Measurements from ENCODE around the gene ABLIM3. TPM values are rescaled to one million over a fixed set of nuclear protein-coding genes. Genes with fewer than 3 reads are reported as not detected.

The ABLIM3 gene
- total RNA-seq, 1 experiment from 2014 or later = 70.9 TPM

DNA sequence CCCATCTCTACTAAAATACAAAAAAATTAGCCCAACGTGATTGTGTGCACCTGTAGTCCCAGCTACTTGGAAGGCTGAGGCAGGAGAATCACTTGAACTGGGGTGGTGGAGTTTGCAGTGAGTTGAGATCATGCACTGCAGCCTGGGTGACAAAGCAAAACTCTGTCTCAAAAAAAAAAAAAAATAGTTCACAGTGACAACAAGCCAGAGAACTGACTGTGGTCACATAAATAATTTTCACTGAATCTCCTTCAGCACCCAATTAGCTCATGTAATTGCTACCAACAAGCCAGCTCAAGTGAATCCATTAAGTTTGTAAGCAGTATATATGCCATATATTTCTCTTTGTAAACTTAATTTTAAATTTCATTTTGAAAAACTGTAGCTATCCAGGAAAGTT lies 115.8 kb downstream of the ABLIM3 start:
- Mint-ChIP-seq H3K36me3 (ENCODE audit: insufficient read depth, unreplicated experiment) (peaks cover 53% of the 10 kb centered on the region), H3K27me3 (ENCODE audit: unreplicated experiment) (no peaks in the 10 kb centered on the region), H3K4me1 (ENCODE audit: low read depth, unreplicated experiment) (no peaks in the 10 kb centered on the region), H3K27ac (ENCODE audit: unreplicated experiment) (no peak overlapping the region), H3K9me3 (ENCODE audit: low read depth, unreplicated experiment) (no peaks in the 10 kb centered on the region), H3K4me3 (ENCODE audit: low read depth, unreplicated experiment) (no peak overlapping the region)
- BruUV-seq (replicated peaks) = no TSS peak
- intact Hi-C loops (cut with micrococcal nuclease; ENCODE audit: unreplicated experiment) = no loop called here
- CTCF ChIA-PET = interaction anchor here (0.7 to 0.8 kb wide), 2 partner anchors 9 to 86 kb away, joined by 4 read pairs; no protein-coding TSS in a partner anchor
- TF ChIP-seq, protein P1, sequence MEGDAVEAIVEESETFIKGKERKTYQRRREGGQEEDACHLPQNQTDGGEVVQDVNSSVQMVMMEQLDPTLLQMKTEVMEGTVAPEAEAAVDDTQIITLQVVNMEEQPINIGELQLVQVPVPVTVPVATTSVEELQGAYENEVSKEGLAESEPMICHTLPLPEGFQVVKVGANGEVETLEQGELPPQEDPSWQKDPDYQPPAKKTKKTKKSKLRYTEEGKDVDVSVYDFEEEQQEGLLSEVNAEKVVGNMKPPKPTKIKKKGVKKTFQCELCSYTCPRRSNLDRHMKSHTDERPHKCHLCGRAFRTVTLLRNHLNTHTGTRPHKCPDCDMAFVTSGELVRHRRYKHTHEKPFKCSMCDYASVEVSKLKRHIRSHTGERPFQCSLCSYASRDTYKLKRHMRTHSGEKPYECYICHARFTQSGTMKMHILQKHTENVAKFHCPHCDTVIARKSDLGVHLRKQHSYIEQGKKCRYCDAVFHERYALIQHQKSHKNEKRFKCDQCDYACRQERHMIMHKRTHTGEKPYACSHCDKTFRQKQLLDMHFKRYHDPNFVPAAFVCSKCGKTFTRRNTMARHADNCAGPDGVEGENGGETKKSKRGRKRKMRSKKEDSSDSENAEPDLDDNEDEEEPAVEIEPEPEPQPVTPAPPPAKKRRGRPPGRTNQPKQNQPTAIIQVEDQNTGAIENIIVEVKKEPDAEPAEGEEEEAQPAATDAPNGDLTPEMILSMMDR (IDR thresholded peaks at IDR 0.05; ENCODE audit: unreplicated experiment) = no peak
- no peak for DNase-seq

DNA sequence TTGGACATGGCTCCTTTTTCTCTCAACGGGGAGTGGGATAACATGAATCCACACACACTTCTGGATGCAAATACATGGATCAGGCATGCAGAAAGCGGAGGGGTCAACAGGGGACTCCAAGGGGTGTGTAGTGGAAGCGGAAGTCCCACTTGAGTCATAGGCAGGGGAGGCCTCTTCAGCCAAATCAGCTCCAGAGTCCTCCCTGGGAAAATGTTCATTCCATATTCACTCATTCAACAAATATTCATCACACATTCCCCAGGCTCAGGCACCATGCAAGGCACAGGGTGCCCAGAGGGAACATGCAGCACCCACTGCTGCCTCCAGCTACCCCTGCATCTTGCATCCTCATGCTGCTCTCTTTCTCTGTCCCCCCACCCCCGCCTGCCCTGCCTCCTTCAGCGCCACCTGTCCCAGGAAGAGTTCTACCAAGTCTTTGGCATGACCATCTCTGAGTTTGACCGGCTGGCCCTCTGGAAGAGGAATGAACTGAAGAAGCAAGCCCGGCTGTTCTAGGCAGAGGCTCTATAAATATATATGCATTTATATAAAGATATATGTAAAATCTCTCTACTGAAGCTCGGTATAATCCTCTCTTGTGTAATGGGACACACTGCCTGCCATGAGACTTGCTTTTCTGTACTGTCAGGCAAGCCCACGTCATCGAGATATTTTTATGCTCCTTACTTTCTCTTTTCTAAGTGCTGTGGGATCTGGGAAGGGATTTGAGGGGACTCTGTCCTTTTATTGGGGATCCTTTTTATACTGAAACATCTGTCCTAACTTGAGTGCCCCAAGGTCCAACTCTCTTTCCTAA lies 116.8 kb downstream of the ABLIM3 start:
- TF ChIP-seq, protein P1 (IDR thresholded peaks at IDR 0.05; ENCODE audit: unreplicated experiment) = no peak
- DNase-seq = no peak
- no TSS peak for BruUV-seq (replicated peaks)
- no peak overlapping the region for H3K4me3 Mint-ChIP-seq (ENCODE audit: low read depth, unreplicated experiment)
- peaks cover 45% of the 10 kb centered on the region for H3K36me3 Mint-ChIP-seq (ENCODE audit: insufficient read depth, unreplicated experiment)
- no peak overlapping the region for H3K27ac Mint-ChIP-seq (ENCODE audit: unreplicated experiment)
- H3K9me3 Mint-ChIP-seq (ENCODE audit: low read depth, unreplicated experiment) = no peaks in the 10 kb centered on the region
- CTCF ChIA-PET = interaction anchor here (0.7 to 0.8 kb wide), 2 partner anchors 8 to 85 kb away, joined by 4 read pairs; no protein-coding TSS in a partner anchor
- intact Hi-C loops (cut with micrococcal nuclease; ENCODE audit: unreplicated experiment) = no loop called here
- H3K4me1 Mint-ChIP-seq (ENCODE audit: low read depth, unreplicated experiment) = no peaks in the 10 kb centered on the region
- H3K27me3 Mint-ChIP-seq (ENCODE audit: unreplicated experiment) = no peaks in the 10 kb centered on the region

DNA sequence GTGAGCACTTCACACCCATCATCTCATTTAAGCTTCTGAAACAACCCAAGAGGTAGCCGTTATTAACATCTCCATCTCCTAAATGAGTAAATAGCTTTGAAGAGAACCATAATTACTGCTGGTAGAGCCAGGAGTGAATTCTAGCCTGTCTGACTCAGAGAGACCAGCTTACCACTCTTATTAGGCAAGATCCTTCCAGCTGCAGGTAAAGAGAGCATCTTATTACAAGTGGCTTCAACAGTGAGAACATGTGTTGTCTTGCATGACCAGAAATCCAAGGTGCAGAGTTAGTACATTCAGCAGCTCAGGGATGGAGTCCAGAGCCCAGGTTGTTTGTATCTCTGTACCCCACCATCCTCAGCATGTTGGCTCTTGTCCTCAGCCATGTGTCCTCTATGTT lies 119.5 kb downstream of the ABLIM3 start:
- Mint-ChIP-seq H3K4me3 (ENCODE audit: low read depth, unreplicated experiment) (no peak overlapping the region), H3K27ac (ENCODE audit: unreplicated experiment) (no peak overlapping the region), H3K4me1 (ENCODE audit: low read depth, unreplicated experiment) (peaks cover 11% of the 10 kb centered on the region), H3K27me3 (ENCODE audit: unreplicated experiment) (no peaks in the 10 kb centered on the region), H3K36me3 (ENCODE audit: insufficient read depth, unreplicated experiment) (peaks cover 31% of the 10 kb centered on the region), H3K9me3 (ENCODE audit: low read depth, unreplicated experiment) (no peaks in the 10 kb centered on the region)
- intact Hi-C loops (cut with micrococcal nuclease; ENCODE audit: unreplicated experiment) = loop anchor here (10.0 kb wide), 2 partner anchors 226 to 304 kb away; no protein-coding TSS in a partner anchor
- TF ChIP-seq, protein P1 (IDR thresholded peaks at IDR 0.05; ENCODE audit: unreplicated experiment) = no peak
- CTCF ChIA-PET = no interaction called here
- no TSS peak for BruUV-seq (replicated peaks)
- DNase-seq = no peak

DNA sequence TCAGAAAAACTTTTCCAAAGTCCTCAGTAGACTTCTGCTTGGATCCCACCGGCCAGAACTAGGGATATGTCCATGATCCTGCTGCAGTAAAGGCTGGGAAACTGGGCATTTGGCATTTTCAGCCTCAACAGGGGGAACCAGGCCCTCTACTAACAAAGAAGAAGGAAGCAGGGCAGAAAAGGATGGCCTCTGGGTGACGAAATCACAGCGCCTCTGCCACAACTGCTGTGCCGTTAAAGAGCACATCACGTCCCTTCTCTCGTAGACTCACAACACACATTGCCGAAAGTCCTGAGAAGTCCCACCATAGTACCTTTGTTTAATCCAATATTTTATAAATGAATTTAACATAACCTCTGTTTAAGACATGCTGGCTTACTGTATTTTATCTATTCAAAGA lies 120.0 kb downstream of the ABLIM3 start:
- intact Hi-C loops (cut with micrococcal nuclease; ENCODE audit: unreplicated experiment) = loop anchor here (10.0 kb wide), 2 partner anchors 226 to 304 kb away; no protein-coding TSS in a partner anchor
- BruUV-seq (replicated peaks) = no TSS peak

More for the DNA sequence above, 120.0 kb downstream of the ABLIM3 start:
- CTCF ChIA-PET = interaction anchor here (0.6 kb wide), 1 partner anchor 258 kb away, joined by 11 read pairs; no protein-coding TSS in a partner anchor
- Mint-ChIP-seq H3K27ac (ENCODE audit: unreplicated experiment) (no peak overlapping the region), H3K4me3 (ENCODE audit: low read depth, unreplicated experiment) (no peak overlapping the region), H3K9me3 (ENCODE audit: low read depth, unreplicated experiment) (no peaks in the 10 kb centered on the region), H3K4me1 (ENCODE audit: low read depth, unreplicated experiment) (peaks cover 11% of the 10 kb centered on the region), H3K36me3 (ENCODE audit: insufficient read depth, unreplicated experiment) (peaks cover 31% of the 10 kb centered on the region), H3K27me3 (ENCODE audit: unreplicated experiment) (no peaks in the 10 kb centered on the region)
- no peak for DNase-seq
- TF ChIP-seq, protein P1 (IDR thresholded peaks at IDR 0.05; ENCODE audit: unreplicated experiment) = no peak

Data from Calu3 (cell line).